ENCODE results near the gene SACM1L.

DNA sequence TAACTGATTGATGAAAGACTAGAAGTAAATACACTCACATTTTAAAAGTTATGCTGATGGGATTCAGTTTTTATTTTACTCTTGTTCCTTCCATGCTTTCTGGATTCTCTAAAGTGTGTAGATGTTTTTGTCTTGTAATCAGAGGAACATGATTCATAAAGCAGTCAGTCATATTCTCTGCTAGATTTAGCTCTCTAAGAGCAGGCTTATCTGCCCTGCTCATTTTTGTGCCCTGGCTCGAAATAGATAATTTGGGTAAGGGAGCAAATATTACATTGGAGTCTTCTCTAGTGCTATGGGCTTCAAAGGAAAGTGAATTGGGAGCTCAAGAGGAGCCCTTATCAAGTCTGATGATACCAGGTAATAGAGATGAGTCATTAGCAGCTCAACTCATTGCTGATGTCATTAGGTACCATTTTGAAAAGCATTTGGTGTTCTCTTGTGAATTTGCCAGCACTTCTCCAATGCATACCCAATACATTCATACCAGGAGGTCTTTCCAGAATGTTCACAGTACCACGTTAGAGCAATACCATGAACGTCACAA is 27.7 kb downstream of the SACM1L start:
- TF ChIP-seq, protein P1, sequence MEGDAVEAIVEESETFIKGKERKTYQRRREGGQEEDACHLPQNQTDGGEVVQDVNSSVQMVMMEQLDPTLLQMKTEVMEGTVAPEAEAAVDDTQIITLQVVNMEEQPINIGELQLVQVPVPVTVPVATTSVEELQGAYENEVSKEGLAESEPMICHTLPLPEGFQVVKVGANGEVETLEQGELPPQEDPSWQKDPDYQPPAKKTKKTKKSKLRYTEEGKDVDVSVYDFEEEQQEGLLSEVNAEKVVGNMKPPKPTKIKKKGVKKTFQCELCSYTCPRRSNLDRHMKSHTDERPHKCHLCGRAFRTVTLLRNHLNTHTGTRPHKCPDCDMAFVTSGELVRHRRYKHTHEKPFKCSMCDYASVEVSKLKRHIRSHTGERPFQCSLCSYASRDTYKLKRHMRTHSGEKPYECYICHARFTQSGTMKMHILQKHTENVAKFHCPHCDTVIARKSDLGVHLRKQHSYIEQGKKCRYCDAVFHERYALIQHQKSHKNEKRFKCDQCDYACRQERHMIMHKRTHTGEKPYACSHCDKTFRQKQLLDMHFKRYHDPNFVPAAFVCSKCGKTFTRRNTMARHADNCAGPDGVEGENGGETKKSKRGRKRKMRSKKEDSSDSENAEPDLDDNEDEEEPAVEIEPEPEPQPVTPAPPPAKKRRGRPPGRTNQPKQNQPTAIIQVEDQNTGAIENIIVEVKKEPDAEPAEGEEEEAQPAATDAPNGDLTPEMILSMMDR (IDR thresholded peaks at IDR 0.05), result no peak
- TF ChIP-seq, protein P2, sequence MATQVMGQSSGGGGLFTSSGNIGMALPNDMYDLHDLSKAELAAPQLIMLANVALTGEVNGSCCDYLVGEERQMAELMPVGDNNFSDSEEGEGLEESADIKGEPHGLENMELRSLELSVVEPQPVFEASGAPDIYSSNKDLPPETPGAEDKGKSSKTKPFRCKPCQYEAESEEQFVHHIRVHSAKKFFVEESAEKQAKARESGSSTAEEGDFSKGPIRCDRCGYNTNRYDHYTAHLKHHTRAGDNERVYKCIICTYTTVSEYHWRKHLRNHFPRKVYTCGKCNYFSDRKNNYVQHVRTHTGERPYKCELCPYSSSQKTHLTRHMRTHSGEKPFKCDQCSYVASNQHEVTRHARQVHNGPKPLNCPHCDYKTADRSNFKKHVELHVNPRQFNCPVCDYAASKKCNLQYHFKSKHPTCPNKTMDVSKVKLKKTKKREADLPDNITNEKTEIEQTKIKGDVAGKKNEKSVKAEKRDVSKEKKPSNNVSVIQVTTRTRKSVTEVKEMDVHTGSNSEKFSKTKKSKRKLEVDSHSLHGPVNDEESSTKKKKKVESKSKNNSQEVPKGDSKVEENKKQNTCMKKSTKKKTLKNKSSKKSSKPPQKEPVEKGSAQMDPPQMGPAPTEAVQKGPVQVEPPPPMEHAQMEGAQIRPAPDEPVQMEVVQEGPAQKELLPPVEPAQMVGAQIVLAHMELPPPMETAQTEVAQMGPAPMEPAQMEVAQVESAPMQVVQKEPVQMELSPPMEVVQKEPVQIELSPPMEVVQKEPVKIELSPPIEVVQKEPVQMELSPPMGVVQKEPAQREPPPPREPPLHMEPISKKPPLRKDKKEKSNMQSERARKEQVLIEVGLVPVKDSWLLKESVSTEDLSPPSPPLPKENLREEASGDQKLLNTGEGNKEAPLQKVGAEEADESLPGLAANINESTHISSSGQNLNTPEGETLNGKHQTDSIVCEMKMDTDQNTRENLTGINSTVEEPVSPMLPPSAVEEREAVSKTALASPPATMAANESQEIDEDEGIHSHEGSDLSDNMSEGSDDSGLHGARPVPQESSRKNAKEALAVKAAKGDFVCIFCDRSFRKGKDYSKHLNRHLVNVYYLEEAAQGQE (IDR thresholded peaks at IDR 0.05; ENCODE audit: insufficient read depth in 1 of 2, low read depth in 2 of 2, low read length in 1 of 2), result no peak
- TF ChIP-seq SIN3A (IDR thresholded peaks at IDR 0.05; ENCODE audit: borderline replicate concordance, insufficient read depth, low read depth, low read length), result no peak
- TF ChIP-seq POLR2AphosphoS5 (IDR thresholded peaks at IDR 0.05; ENCODE audit: low read depth, low read length), result no peak
- TF ChIP-seq TCF7L2 (IDR thresholded peaks at IDR 0.05; ENCODE audit: low read depth, low read length), result no peak

Data from Panc1 (cell line).